Choroid plexus epithelial cell (primary cell): ENCODE measurements around the gene KIR3DL3.
"Not testable (repeated sequence)": the region's sequence is repeated elsewhere in the genome, so short reads cannot be mapped to it uniquely, and the experiment has no call there.

Source experiments
- DNase-seq: peaks from one replicate; pipeline ENCODE4 v3.0.0-alpha.2; 2010; ENCODE audit warnings: low read depth
- H3K4me3 ChIP-seq: 2 replicates; pipeline ENCODE4 v1.5.1; 2011; ENCODE audit warnings: low read depth, mild to moderate bottlenecking, control low read depth, low read length, moderate library complexity
- TF ChIP-seq, protein P1 (sequence below): conservative IDR thresholded peaks from 2 replicates; pipeline ENCODE4 v1.5.1; 2011; ENCODE audit warnings: low read depth, mild to moderate bottlenecking, control low read depth, inconsistent platforms, low read length, moderate library complexity

The KIR3DL3 gene

DNA sequence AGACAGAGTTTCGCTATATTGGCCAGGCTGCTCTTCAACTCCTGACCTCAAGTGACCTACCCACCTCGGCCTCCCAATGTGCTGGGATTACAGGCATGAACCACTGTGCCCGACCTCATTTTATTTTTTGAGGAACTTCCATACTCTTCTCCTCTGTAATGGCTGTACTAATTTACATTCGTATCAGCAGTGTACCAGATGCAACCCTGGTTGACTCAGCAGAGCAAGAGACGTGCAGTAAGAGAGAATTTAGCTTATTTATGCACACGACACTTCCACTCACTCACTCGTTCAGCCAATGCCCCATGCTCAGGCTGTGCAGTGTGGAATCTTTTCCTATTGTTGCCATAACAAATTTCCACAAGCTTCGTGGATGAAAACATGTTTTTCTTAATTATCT, 6.9 kb downstream of the KIR3DL3 start:
- no peak for DNase-seq
- H3K4me3 ChIP-seq = no peak overlapping the region
- TF ChIP-seq, protein P1, sequence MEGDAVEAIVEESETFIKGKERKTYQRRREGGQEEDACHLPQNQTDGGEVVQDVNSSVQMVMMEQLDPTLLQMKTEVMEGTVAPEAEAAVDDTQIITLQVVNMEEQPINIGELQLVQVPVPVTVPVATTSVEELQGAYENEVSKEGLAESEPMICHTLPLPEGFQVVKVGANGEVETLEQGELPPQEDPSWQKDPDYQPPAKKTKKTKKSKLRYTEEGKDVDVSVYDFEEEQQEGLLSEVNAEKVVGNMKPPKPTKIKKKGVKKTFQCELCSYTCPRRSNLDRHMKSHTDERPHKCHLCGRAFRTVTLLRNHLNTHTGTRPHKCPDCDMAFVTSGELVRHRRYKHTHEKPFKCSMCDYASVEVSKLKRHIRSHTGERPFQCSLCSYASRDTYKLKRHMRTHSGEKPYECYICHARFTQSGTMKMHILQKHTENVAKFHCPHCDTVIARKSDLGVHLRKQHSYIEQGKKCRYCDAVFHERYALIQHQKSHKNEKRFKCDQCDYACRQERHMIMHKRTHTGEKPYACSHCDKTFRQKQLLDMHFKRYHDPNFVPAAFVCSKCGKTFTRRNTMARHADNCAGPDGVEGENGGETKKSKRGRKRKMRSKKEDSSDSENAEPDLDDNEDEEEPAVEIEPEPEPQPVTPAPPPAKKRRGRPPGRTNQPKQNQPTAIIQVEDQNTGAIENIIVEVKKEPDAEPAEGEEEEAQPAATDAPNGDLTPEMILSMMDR = no peak

DNA sequence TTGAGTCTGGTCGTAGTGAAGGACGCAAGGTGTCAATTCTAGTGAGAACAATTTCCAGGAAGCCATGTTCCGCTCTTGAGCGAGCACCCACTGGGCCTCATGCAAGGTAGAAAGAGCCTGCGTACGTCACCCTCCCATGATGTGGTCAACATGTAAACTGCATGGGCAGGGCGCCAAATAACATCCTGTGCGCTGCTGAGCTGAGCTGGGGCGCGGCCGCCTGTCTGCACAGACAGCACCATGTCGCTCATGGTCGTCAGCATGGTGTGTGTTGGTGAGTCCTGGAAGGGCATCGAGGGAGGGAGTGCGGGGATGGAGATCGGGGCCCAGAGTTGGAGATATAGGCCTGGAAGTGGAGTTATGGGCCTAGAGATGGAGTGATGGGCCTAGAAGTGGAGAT, 14.1 kb downstream of the KIR3DL3 start, which contains the start of gene KIR2DL3:
Gene KIR2DL3, plus strand, starts transcription at position 208 of the 400 bp plus-strand sequence. Its CDS starts 33 bp downstream, at position 241.
- not testable (repeated sequence) for DNase-seq, H3K4me3 ChIP-seq

GRCh38 chr19:54738715-54739114, 14.5 kb downstream of the KIR3DL3 start:
- TF ChIP-seq, protein P1 = no peak
- H3K4me3 ChIP-seq = no peak overlapping the region
- no peak for DNase-seq

GRCh38 chr19:54739587-54740497, 15.6 kb downstream of the KIR3DL3 start:
- TF ChIP-seq, protein P1 = no peak
- DNase-seq = no peak
- H3K4me3 ChIP-seq = no peak overlapping the region

- not testable (repeated sequence) for DNase-seq, H3K4me3 ChIP-seq
These were observed 17.7 kb downstream of the KIR3DL3 start for GRCh38 chr19:54741950-54742349.

GRCh38 chr19:54744080-54744479, 19.8 kb downstream of the KIR3DL3 start:
- not testable (repeated sequence) for DNase-seq

DNA sequence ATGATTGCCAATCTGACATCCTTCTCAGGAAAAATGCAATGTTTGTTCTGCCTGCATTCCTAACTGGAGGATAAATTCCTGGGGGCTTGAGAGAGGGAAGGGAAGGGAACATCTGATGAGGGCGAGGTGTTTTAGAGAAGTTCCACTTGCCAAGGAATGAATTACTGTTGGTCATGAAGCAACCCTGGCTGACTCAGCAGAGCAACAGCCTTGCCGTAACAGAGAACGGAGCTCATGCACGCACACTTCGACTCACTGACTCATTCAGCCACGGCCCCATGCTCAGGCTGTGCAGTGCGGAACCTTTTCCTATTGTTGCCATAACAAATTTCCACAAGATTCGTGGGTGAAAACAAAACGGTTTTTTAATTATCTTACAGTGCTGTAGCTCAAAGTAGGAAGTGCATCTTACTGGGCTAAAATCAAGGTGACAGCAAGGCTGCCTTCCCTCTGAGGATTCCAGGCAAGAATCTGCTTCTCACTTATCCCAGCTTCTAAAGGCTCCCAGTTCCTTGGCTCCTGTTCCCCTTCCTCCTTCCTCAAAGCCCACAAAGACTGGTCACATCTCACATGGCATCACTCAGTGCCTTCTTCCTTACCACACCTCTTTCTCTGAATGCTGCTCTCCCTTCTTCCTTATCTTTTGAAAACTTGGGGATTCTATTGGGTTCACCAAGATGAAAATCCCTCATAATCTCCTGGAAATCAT, 23.5 kb downstream of the KIR3DL3 start:
- not testable (repeated sequence) for DNase-seq, H3K4me3 ChIP-seq

More at GRCh38 chr19:54744080-54744479, 19.8 kb downstream of the KIR3DL3 start:
- H3K4me3 ChIP-seq = not testable (repeated sequence)

- DNase-seq, H3K4me3 ChIP-seq: not testable (repeated sequence)
These were observed 26.0 kb downstream of the KIR3DL3 start for GRCh38 chr19:54750276-54750675.

- H3K4me3 ChIP-seq, DNase-seq: not testable (repeated sequence)
These were observed 32.2 kb downstream of the KIR3DL3 start for GRCh38 chr19:54756204-54757110.

DNA sequence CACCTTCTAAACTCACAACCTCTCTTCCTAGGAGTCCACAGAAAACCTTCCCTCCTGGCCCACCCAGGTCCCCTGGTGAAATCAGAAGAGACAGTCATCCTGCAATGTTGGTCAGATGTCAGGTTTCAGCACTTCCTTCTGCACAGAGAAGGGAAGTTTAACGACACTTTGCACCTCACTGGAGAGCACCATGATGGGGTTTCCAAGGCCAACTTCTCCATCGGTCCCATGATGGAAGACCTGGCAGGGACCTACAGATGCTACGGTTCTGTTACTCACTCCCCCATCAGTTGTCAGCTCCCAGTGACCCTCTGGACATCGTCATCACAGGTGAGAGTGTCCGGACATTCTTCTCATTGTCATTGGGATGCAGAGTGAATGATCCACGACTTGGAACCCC, 34.3 kb downstream of the KIR3DL3 start:
- not testable (repeated sequence) for DNase-seq, H3K4me3 ChIP-seq

DNA sequence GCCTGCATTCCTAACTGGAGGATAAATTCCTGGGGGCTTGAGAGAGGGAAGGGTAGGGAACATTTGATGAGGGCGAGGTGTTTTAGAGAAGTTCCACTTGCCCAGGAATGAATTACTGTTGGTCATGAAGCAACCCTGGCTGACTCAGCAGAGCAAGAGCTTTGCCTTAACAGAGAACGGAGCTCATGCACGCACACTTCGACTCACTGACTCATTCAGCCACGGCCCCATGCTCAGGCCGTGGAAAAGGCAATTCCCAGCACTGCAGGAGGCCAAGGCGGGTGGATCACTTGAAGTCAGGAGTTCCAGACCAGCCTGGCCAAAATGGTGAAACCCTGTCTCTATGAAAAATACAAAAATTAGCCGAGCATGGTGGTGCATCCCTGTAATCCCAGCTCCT, 40.0 kb downstream of the KIR3DL3 start:
- not testable (repeated sequence) for DNase-seq, H3K4me3 ChIP-seq

GRCh38 chr19:54766464-54766863, 42.2 kb downstream of the KIR3DL3 start:
- DNase-seq, H3K4me3 ChIP-seq: not testable (repeated sequence)

DNA sequence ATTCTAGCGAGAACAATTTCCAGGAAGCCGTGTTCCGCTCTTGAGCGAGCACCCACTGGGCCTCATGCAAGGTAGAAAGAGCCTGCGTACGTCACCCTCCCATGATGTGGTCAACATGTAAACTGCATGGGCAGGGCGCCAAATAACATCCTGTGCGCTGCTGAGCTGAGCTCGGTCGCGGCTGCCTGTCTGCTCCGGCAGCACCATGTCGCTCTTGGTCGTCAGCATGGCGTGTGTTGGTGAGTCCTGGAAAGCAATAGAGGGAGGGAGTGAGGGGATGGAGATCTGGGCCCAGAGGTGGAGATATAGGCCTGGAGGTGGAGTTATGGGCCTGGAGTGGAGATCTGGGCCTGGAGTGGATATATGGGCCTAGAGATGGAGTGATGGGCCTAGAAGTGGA, 45.4 kb downstream of the KIR3DL3 start, which contains the start of gene KIR2DL1:
Gene KIR2DL1, plus strand, starts transcription at position 148 of the 400 bp plus-strand sequence. Its CDS starts 58 bp downstream, at position 206.
- DNase-seq, H3K4me3 ChIP-seq: not testable (repeated sequence)

DNA sequence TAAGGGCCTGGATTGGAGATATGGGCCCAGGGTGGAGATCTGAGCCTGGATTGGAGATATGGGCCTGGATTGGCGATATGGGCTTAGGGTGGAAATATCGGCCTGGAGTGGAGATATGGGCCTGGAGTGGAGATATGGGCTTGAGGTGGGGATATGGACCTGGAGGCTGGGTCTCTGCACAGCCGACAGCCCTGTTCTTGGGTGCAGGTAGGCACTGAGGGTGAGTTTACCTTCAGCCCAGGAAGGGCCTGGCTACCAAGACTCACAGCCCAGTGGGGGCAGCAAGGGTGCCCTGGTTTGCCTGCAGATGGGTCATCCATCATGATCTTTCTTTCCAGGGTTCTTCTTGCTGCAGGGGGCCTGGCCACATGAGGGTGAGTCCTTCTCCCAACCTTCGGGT, 46.3 kb downstream of the KIR3DL3 start:
- DNase-seq, H3K4me3 ChIP-seq: not testable (repeated sequence)
